NCI-H2029 (cell line): ENCODE data around the gene ACTN1.

Experiments
- DNase-seq: peaks from one replicate; lab custom pipeline; 2025; lab: John Stamatoyannopoulos, UW

Gene ACTN1

DNA sequence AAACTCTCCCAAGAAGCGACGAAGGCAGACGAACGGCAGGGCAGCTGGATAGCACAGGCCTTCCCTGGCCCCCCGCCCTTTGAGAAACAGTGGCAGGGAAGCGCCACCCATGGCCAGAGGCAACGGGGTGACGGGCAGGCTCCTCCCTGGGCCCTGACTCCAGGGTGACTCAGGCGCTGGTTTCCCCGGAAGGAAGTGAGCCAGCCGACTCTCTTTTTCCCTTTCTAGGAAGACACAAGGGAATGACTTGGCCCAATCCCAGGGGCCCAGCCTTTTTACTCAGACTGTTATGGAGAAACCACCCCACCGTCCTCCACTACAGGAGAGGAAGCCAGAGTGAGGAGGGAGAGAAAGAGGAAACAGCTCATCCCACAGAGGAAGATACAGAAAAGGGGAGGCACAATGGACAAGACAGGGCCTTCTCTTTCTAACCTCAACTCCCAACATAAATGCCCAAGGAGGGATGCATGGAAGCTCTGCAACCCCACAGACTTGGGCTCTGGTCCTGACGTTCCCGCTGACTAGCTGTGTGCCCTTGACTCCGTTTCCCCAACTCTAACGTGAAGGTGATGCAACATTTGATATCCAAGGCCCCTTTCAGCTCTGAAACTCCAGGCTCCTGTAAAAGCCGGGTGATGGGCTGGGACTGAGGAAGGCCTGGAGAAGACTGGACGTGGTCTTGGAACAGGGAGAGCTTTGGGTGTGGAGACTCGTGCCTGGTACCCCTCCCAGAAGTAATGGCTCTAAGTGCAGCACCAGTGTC, 27.9 kb downstream of the ACTN1 start:
- no peak for DNase-seq

DNA sequence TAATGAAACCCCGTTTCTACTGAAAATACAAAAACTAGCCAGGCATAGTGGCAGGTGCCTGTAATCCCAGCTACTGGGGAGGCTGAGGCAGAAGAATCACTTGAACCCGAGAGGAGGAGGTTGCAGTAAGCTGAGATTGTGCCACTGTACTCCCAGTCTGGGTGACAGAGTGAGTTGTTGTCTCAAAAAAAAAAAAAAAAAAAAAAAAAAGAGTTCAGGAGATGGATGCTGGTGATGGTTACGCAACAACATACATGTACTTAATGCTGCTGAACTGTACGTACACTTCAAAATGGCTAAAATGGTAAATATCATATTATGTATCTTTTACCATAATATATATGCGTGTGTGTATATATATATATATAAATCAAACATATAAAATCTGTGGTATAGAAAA, 29.0 kb downstream of the ACTN1 start:
- DNase-seq, result no peak

DNA sequence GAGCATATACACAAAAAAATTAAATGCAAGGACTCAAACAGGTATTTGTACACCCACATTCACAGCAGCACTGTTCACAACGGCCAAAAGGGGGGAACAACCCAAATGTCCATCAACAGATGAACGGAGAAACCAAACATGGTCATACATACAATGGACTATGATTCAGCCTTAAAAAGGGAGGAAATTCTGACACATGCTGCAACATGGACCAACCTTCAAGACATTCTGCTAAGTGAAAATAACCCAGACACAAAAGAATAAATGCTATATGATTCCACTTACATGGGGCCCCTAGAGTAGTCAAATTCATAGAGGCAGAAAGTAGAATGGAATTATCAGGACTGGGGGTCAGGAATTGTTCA, 29.5 kb downstream of the ACTN1 start:
- DNase-seq, result no peak

DNA sequence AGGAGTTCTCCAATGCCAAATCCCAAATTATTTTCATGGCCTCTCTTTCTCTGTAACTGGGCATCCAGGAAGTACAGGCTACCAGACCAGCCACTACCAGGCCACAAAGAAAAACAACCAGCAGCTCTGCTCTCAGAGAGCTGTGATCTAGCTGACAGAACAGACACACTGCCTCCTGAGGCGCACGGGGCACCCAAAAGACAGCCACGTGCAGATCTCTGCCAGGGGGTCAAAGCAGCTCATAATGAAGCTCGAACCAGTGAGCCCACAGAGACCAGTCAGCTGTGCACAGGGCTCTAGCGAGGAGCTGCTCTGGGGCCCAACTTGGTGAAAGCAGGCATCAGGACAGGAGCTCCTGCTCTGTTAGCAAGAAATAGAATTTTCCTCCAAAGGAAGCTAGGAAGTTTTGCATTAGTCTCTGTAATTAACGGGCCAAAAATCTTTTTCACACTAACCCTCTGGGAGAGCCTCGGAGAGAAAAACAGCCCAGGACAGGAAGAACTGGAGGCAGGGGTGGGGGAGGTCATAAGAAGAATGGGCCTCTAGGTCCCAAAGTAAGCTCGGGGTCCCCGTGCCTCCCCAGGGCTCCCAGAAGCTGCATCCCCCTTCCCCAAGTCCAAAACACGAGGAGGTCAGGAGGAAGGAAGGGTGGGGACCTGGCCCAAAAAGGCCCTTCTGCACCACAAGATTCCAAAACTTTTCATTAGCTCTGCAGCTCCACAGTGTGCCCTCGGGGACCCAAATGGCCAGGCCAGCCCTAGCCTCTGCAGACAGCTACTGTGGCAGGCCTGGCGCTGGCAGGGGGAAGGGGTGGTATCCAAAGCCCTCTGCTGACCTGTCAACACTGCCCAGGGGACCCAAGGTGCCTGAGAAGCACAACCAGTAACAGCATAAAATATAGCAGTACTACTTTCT, 30.2 kb downstream of the ACTN1 start:
- no peak for DNase-seq

DNA sequence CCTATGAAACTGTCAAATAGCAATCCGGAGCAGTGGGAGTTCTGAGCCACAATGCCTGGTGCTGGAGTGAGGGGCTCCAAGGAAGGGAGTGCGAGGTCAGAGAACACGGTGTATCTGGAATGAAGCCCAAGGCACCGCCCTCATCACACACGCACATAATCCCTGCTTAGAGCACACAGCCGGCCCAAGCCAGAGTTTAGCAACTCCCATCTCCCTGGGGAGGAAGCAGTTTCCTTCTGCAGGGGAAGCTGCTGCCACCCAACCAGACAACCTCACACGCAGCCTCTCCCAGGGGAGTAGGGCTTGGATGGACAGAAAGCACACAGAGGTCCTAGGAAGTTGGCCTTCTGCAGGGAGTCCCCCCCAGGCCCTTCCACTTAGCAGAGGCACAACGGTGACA, 31.3 kb downstream of the ACTN1 start:
- DNase-seq, result no peak

- DNase-seq, result no peak
These were observed 32.6 kb downstream of the ACTN1 start for GRCh38 chr14:68946489-68946822.

GRCh38 chr14:68945585-68946488, 33.3 kb downstream of the ACTN1 start:
- DNase-seq, result no peak

GRCh38 chr14:68945190-68945584, 33.9 kb downstream of the ACTN1 start:
- DNase-seq, result no peak

DNA sequence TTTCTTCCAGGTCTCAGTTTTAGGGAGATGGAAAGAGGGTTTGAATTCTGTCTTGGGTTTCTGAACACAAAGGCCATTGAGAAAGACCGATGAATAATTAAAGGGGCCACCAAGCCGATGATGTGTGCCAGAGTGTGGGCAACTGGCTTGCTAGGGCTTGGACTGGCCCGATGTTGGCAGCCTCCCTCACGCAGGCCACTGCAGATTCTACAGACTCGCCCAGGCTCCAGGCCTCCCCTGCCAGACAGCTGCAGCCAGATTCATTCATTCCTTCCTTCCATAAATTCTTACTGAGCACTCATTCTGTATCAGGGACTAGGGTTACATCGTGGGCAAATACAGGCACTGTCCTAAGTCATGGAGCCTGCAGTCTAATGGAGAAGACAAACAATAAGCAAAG, 34.9 kb downstream of the ACTN1 start:
- no peak for DNase-seq

- DNase-seq, result no peak
These were observed 36.0 kb downstream of the ACTN1 start for GRCh38 chr14:68943107-68943506.

DNA sequence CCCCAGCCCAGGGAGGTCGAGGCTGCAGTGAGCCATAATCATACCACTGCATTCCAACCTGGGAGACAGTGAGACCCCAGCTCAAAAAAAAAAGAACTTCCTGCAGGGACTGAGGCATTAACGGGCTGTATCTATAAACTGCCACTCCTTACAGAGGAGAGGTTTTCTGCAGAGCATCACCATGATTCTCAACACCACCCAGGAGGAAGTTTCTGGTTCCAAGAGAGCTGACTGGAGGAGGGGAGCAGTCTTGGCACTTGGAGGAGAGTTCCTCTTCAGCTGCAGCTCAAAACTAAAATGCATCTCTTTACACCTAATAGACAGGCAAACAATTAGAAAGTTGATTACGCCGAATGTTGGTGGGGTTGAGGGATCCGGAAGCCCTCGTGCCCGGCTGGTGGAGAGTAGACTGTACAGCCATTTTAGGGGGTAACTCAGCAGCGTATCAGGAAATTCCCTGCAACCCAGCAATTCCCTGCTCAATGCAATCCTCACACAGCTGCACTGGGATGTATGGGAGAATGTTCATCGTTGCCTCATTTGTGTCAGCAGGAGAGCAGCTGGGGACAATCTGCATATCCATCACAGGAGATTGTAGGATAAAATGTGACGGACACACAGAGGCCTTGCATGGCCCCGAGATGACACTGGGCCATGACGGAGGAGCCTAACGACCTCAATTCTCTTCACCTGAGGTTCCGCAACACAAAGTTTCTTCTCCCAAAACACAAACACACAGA, 36.6 kb downstream of the ACTN1 start:
- DNase-seq, result no peak

DNA sequence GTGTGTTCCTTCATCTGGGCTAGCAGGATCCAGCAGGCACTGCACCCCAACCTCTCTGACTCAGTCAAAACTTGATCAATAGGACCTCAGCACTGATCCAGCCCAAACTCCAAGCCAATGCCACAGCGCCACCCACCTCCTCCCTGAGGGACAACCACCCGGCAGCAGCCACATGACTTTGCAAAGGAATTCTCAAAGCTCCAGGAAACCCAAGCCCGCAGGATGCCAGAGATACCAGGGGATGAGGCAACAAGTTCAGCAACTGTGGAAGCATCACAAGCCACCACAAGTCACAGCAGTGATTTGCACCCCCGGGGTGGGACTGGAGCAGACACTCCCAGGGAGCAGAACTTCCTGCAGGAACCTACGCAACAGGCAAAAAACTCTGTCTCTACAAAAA, 37.3 kb downstream of the ACTN1 start:
- DNase-seq, result no peak

- DNase-seq, result no peak
These were observed 38.4 kb downstream of the ACTN1 start for GRCh38 chr14:68940614-68941185.

DNA sequence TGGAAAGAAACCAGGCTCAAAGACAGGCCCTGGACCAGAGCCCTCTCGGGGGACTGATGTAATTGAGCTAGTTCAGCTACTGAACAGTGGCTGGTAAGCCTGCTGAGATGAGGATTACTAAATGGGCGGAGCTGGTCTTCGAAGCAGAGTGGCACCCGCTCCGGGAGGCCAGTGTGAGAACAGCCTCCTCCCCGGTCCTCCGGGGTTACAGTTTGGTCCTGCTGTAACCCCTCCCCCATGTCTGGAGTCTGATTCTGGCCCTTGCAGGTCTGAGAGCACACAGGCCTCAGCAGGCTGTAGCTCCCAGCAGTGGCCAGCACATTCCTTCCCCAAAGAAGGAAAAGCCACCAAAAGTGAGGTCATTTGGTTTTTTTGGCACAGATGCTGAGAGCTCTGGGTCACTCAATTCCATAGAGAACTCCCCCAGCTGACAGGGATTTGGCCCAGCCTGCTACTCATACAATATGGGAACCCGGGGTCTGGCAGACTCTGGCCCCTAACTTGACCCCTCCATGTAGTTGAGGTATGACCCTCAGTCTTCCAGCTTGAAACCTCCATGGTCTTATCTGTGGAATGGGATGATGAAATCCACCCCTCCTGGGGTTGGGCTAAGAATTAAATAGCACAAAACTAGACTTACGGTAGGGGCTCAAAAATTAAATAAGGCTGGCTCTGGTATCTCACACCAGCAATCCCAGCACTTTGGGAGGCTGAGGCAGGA, 39.0 kb downstream of the ACTN1 start:
- no peak for DNase-seq

DNA sequence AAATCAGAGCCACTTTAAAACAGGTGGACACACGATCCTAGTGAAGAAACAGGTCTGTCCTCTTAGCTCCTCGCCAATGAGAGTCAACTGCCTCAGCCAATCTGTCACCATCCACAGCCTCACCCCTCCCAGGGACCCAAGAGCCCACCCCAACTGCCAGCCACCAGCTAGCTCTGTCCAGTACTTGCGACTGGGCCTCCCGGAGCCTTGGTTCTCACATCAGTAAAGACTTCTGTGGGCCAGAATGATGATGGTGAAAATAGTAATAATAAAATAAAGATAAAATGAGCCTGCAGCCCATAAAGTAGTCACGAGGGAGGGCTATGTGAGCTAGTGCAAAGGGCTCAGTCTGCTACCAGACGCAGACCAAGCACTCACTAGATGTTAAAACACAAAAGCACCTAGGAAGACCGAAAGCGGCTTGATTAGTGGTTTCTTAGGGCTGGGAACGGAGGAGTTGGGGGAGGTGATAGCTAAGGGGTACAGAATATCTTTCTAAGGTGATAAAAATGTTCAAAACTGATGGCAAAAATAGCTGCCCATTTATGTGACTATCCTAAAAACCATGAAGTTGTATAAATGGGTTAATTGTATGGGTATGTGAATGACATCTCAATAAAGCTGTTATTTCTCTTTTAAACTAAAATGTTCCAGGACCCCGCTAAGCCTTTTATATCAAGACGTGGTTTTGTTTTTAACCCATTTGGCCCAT, 39.8 kb downstream of the ACTN1 start:
- DNase-seq, result no peak

GRCh38 chr14:68938271-68939150, 40.6 kb downstream of the ACTN1 start:
- no peak for DNase-seq

DNA sequence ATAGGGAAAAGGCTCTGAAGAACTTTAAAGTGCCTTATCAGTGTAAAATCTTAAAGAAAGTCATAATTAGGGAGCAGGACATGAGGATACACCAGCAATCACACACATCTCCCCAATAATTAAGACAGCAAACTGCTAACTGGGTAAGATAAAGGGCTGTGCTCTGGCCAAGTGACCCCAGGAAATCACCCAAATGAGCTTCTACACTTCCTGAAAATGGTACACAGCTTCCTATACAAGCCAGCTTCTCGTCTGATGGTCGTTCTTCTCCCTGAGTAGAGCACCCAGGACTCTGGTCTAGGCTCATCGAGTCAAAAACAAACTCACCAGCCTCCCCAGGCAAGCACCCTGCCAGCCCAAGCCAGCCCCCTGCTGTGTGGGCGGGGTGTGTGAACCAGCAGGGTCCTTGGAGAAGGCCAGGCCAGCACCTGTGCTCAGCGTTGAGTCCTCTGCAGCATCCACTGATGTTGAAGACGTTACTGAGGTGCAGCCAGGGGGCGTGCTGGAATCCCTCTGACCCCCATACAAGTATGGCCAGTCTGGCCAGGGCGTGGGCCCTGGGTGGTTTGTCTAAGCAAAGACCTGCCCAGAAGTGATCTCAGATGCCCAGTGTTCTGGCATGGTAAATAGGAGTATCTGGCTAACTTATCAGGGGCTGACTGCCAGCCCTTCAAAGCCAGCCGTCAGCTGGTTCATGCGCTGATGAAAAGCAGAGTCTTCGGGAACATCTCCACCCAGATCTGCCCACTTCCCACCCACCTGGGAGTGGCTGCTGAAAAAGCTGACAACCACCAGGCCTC, 41.4 kb downstream of the ACTN1 start:
- DNase-seq, result no peak

- DNase-seq, result no peak
These were observed 42.1 kb downstream of the ACTN1 start for GRCh38 chr14:68936980-68937379.
